Measurements from ENCODE around the gene ATP5F1B.
A peak's percentile ranks its signal among the peaks of the same experiment; 100 is the strongest.

ATP5F1B gene

GRCh38 chr12:56636675-56637540 is 8.9 kb downstream of the ATP5F1B start:
- H3K36me3 ChIP-seq (replicated peaks; ENCODE audit: insufficient read depth, low read length), result peaks cover 15% of the 10 kb centered on the region; the same call in 1 of the 2 replicates
- peak overlapping the region; percentile 68; the same call in 1 of the 2 replicates for H3K9ac ChIP-seq (ENCODE audit: low read length)
- H4K20me1 ChIP-seq (ENCODE audit: insufficient read depth, low read length), result 0 out of 2 replicates have a peak, but pooled peaks cover 10% of the 10 kb centered on the region
- H3K9me2 ChIP-seq (replicated peaks; ENCODE audit: insufficient read depth, low read length), result no peaks in the 10 kb centered on the region
- H3K9me3 ChIP-seq (replicated peaks; ENCODE audit: insufficient read depth, low read length), result no peaks in the 10 kb centered on the region
- peak overlapping the region; percentile 97 for H3K4me2 ChIP-seq (ENCODE audit: low read depth, low read length)
- H3K79me2 ChIP-seq (ENCODE audit: low read length), result peaks cover 83% of the 10 kb centered on the region
- no peak for TF ChIP-seq EZH2phosphoT487 (IDR thresholded peaks at IDR 0.05; ENCODE audit: low read length)
- peak; percentile 71 for TF ChIP-seq CTCF (IDR thresholded peaks at IDR 0.05; ENCODE audit: low read length)
- no peak for TF ChIP-seq EZH2 (optimal IDR thresholded peaks at IDR 0.05; ENCODE audit: low read depth, low read length)
- peak overlapping the region; percentile 71 for H3K4me3 ChIP-seq (ENCODE audit: low read length)
- no peaks in the 10 kb centered on the region for H3K27me3 ChIP-seq (replicated peaks; ENCODE audit: insufficient read depth, low read length)
- H3F3A ChIP-seq (ENCODE audit: insufficient read depth, low read length), result peaks cover 68% of the 10 kb centered on the region
- H3K27ac ChIP-seq (ENCODE audit: low read length), result peak overlapping the region; percentile 75
- DNase-seq, result peak; percentile 98
- H3K4me1 ChIP-seq (ENCODE audit: low read length), result peaks cover 33% of the 10 kb centered on the region
- no peak overlapping the region for H2AFZ ChIP-seq (ENCODE audit: low read length)

- no peaks in the 10 kb centered on the region for H3K27me3 ChIP-seq (replicated peaks; ENCODE audit: insufficient read depth, low read length)
- DNase-seq, result peak; percentile 76
- H3K79me2 ChIP-seq (ENCODE audit: low read length), result peaks cover 83% of the 10 kb centered on the region
- peak overlapping the region; percentile 75 for H3K27ac ChIP-seq (ENCODE audit: low read length)
- no peaks in the 10 kb centered on the region for H3K9me2 ChIP-seq (replicated peaks; ENCODE audit: insufficient read depth, low read length)
- H3K4me3 ChIP-seq (ENCODE audit: low read length), result peak overlapping the region; percentile 71
- H4K20me1 ChIP-seq (ENCODE audit: insufficient read depth, low read length), result 0 out of 2 replicates have a peak, but pooled peaks cover 10% of the 10 kb centered on the region
- H3K9me3 ChIP-seq (replicated peaks; ENCODE audit: insufficient read depth, low read length), result no peaks in the 10 kb centered on the region
- peaks cover 72% of the 10 kb centered on the region for H3F3A ChIP-seq (ENCODE audit: insufficient read depth, low read length)
- H2AFZ ChIP-seq (ENCODE audit: low read length), result peak overlapping the region; percentile 39
- peaks cover 13% of the 10 kb centered on the region; the same call in 1 of the 2 replicates for H3K36me3 ChIP-seq (replicated peaks; ENCODE audit: insufficient read depth, low read length)
- no peak for TF ChIP-seq EZH2phosphoT487 (IDR thresholded peaks at IDR 0.05; ENCODE audit: low read length)
- no peak for TF ChIP-seq CTCF (IDR thresholded peaks at IDR 0.05; ENCODE audit: low read length)
- no peak for TF ChIP-seq EZH2 (optimal IDR thresholded peaks at IDR 0.05; ENCODE audit: low read depth, low read length)
- peaks cover 39% of the 10 kb centered on the region for H3K4me1 ChIP-seq (ENCODE audit: low read length)
- peak overlapping the region; percentile 97 for H3K4me2 ChIP-seq (ENCODE audit: low read depth, low read length)
- H3K9ac ChIP-seq (ENCODE audit: low read length), result peak overlapping the region; percentile 68
Observed at GRCh38 chr12:56635806-56636674, 9.7 kb downstream of the ATP5F1B start.

- Histone ChIP-seq H4K20me1 (ENCODE audit: insufficient read depth, low read length) (0 out of 2 replicates have a peak, but pooled peaks cover 10% of the 10 kb centered on the region), H3F3A (ENCODE audit: insufficient read depth, low read length) (peaks cover 74% of the 10 kb centered on the region), H3K4me3 (ENCODE audit: low read length) (peak overlapping the region; percentile 71), H3K4me1 (ENCODE audit: low read length) (peaks cover 46% of the 10 kb centered on the region), H3K27me3 (replicated peaks; ENCODE audit: insufficient read depth, low read length) (no peaks in the 10 kb centered on the region), H3K9me2 (replicated peaks; ENCODE audit: insufficient read depth, low read length) (no peaks in the 10 kb centered on the region), H3K27ac (ENCODE audit: low read length) (peak overlapping the region; percentile 75), H3K4me2 (ENCODE audit: low read depth, low read length) (peak overlapping the region; percentile 97), H3K79me2 (ENCODE audit: low read length) (peaks cover 83% of the 10 kb centered on the region), H3K36me3 (replicated peaks; ENCODE audit: insufficient read depth, low read length) (peaks cover 10% of the 10 kb centered on the region; the same call in 1 of the 2 replicates), H3K9me3 (replicated peaks; ENCODE audit: insufficient read depth, low read length) (no peaks in the 10 kb centered on the region), H2AFZ (ENCODE audit: low read length) (peak overlapping the region; percentile 25), H3K9ac (ENCODE audit: low read length) (peak overlapping the region; percentile 75)
- DNase-seq, result peak; percentile 84
- TF ChIP-seq EZH2 (optimal IDR thresholded peaks at IDR 0.05; ENCODE audit: low read depth, low read length), result no peak
- TF ChIP-seq CTCF (IDR thresholded peaks at IDR 0.05; ENCODE audit: low read length), result peak; percentile 33
Observed at GRCh38 chr12:56634837-56635791, 10.7 kb downstream of the ATP5F1B start.

All from MM.1S (cell line).